HepG2 (cell line): ENCODE results near the gene TSC22D1. TPM values are rescaled to one million over a fixed set of nuclear protein-coding genes. Genes with fewer than 3 reads are reported as not detected.

ENCODE experiments used
- ARID4A ChIP-seq: sonication (generic); formaldehyde crosslinking; IDR thresholded peaks from 2 replicates; pipeline ENCODE4 v1.5.0; 2020; ENCODE audit warnings: mild to moderate bottlenecking, missing genetic modification reagents, borderline replicate concordance
- DNMT3B ChIP-seq: conservative IDR thresholded peaks from 2 replicates; pipeline ENCODE4 v1.6.1; 2016; ENCODE audit warnings: missing biosample characterization, control low read depth
- DRAP1 ChIP-seq: IDR thresholded peaks from 2 replicates; pipeline ENCODE4 v1.6.1; 2016; ENCODE audit warnings: missing genetic modification reagents, missing compliant biosample characterization
- DZIP1 ChIP-seq: sonication (generic); formaldehyde crosslinking; IDR thresholded peaks from 2 replicates; pipeline ENCODE4 v1.5.0; 2020; ENCODE audit warnings: mild to moderate bottlenecking, missing genetic modification reagents
- MXD3 ChIP-seq: IDR thresholded peaks from 2 replicates; pipeline ENCODE4 v1.6.1; 2016; ENCODE audit warnings: mild to moderate bottlenecking, missing biosample characterization, missing genetic modification reagents
- NR2F2 ChIP-seq: IDR thresholded peaks from 2 replicates; pipeline ENCODE4 v1.6.1; 2012; ENCODE audit warnings: low read depth, inconsistent platforms, borderline replicate concordance
- POGK ChIP-seq: sonication (generic); formaldehyde crosslinking; conservative IDR thresholded peaks from 2 replicates; pipeline ENCODE4 v1.8.0; 2022; ENCODE audit warnings: mild to moderate bottlenecking, moderate library complexity, missing genetic modification reagents
- THAP9 ChIP-seq: sonication (generic); formaldehyde crosslinking; IDR thresholded peaks from 2 replicates; pipeline ENCODE4; 2020; ENCODE audit warnings: missing genetic modification reagents, mild to moderate bottlenecking, borderline replicate concordance
- ZBTB26 ChIP-seq: IDR thresholded peaks from 2 replicates; pipeline ENCODE4 v1.6.1; 2016; ENCODE audit warnings: missing compliant biosample characterization, missing genetic modification reagents, borderline replicate concordance
- ZNF567 ChIP-seq: sonication (generic); formaldehyde crosslinking; IDR thresholded peaks from 2 replicates; pipeline ENCODE4 v1.8.1; 2023; ENCODE audit warnings: mild to moderate bottlenecking, missing genetic modification reagents, borderline replicate concordance
- ZNF703 ChIP-seq: sonication (generic); formaldehyde crosslinking; IDR thresholded peaks from 2 replicates; pipeline ENCODE4 v1.5.1; 2020; ENCODE audit warnings: missing genetic modification reagents, mild to moderate bottlenecking, moderate library complexity, borderline replicate concordance
- polyA plus RNA-seq, 8 experiments: library from polyadenylated mRNA; depleted of rRNA in 3 of 8; stranded (reverse) in 7 of 8; unstranded in 1 of 8; fragments of >200 nt; fragmentation: Illumina TruSeq in 4 of 8; extraction: Trizol in 4 of 8; gene quantifications; 2 replicates each; pipeline versions ENCODE4 v1.2.1 to v1.2.3, GENCODE V29; 2011 to 2016; ENCODE audit warnings: low read depth in 4 of 8, missing spikeins in 1 of 8, mixed read lengths in 1 of 8; ENCODE audit not compliant: insufficient read depth in 1 of 8
- total RNA-seq, 5 experiments: library from RNA; depleted of rRNA; stranded (reverse); fragments of >200 nt; fragmentation: Illumina TruSeq; extraction: Trizol; gene quantifications; 2 replicates each; pipeline ENCODE4 v1.2.3, GENCODE V29; 2016; ENCODE audit warnings: low read depth in 1 of 5

TSC22D1 gene
- total and polyA plus RNA-seq, 2 of the 13 experiments (the other 11 are each of a cell fraction or from before 2014, with no cell fraction given) = 18.4 to 35.7 TPM

GRCh38 chr13:44404261-44405132 lies 171.6 kb downstream of the TSC22D1 start (continued):
- TF ChIP-seq DZIP1 (CRISPR knock-in tag) (no peak), ZNF703 (CRISPR knock-in tag) (0 out of 2 replicates have a peak, but pooled peaks have one; percentile 62), NR2F2 (peak; percentile 88; the same call in 1 of the 2 replicates), ZBTB26 (CRISPR knock-in tag) (no peak), MXD3 (CRISPR knock-in tag) (peak; percentile 22; the same call in 1 of the 2 replicates), THAP9 (peak; percentile 64; the same call in 1 of the 2 replicates), ARID4A (CRISPR knock-in tag) (peak; percentile 26; the same call in 1 of the 2 replicates), POGK (peak; percentile 33; the same call in 1 of the 2 replicates), DRAP1 (CRISPR knock-in tag) (peak; percentile 94), ZNF567 (CRISPR knock-in tag) (peak; percentile 86), DNMT3B (peak; percentile 70; the same call in 1 of the 2 replicates)
